HG03469 (cell line): ENCODE measurements around the gene RAD50.
"Not testable (repeated sequence)": the region's sequence is repeated elsewhere in the genome, so short reads cannot be mapped to it uniquely, and the experiment has no call there.

Experiments used
- ATAC-seq: cut with Tn5 transposase; IDR thresholded peaks from one replicate; pipeline ENCODE4 v1.9.1; 2021; ENCODE audit warnings: mild to moderate bottlenecking, moderate library complexity, moderate number of reproducible peaks; ENCODE audit not compliant: unreplicated experiment

RAD50 gene

GRCh38 chr5:132691755-132692631 lies 135.2 kb downstream of the RAD50 start:
- ATAC-seq, result not testable (repeated sequence)

GRCh38 chr5:132692632-132692967 lies 135.8 kb downstream of the RAD50 start:
- ATAC-seq, result no peak
